Upper lobe of right lung (tissue), 1 donor: ENCODE measurements around the gene RSPH1. TPM values are rescaled to one million over a fixed set of nuclear protein-coding genes. Genes with fewer than 3 reads are reported as not detected.

Experiments used
- ATAC-seq: fragments of 200-7000 bp; cut with Tn5 transposase; one replicate; pipeline ENCODE4 v1.9.1; 2020; ENCODE audit warnings: mild to moderate bottlenecking, moderate library complexity
- DNase-seq: peaks from one replicate; pipeline ENCODE4 v3.0.0-alpha.2; 2020
- H3K27ac ChIP-seq: fragments of 200-600 bp; one replicate; pipeline ENCODE4 v1.8.0; 2022
- H3K27me3 ChIP-seq: fragments of 200-600 bp; one replicate; pipeline ENCODE4 v1.8.0; 2022; ENCODE audit warnings: mild to moderate bottlenecking
- H3K36me3 ChIP-seq: fragments of 200-600 bp; one replicate; pipeline ENCODE4 v1.8.0; 2022
- H3K4me1 ChIP-seq: fragments of 200-600 bp; one replicate; pipeline ENCODE4 v1.8.0; 2022
- H3K4me3 ChIP-seq: fragments of 200-600 bp; one replicate; pipeline ENCODE4 v1.8.0; 2022; ENCODE audit warnings: mild to moderate bottlenecking
- H3K9me3 ChIP-seq: fragments of 200-600 bp; one replicate; pipeline ENCODE4 v1.8.0; 2022
- intact Hi-C: fragments of 100-400 bp; cut with DNase I; formaldehyde crosslinking; loops from one replicate; pipeline ENCODE4 v1.11.0; 2022
- total RNA-seq: library from RNA; stranded (reverse); fragmentation: NEBNext Ultra II Directional; extraction: Animal tissue kit (Norgen Biotek cat#: 25700); gene quantifications from one replicate; pipeline ENCODE4 v1.2.1, GENCODE V29; 2021
- TF ChIP-seq, protein P1 (sequence below): fragments of 200-600 bp; IDR thresholded peaks from one replicate; pipeline ENCODE4 v1.8.0; 2022; ENCODE audit warnings: antibody characterized with exemption
- donor health status: DM: no; HTN: yes; CAD: no; lungs with severe emphysema.

RSPH1 gene
- total RNA-seq, 1 donor from 2014 or later = 0.84 TPM

DNA sequence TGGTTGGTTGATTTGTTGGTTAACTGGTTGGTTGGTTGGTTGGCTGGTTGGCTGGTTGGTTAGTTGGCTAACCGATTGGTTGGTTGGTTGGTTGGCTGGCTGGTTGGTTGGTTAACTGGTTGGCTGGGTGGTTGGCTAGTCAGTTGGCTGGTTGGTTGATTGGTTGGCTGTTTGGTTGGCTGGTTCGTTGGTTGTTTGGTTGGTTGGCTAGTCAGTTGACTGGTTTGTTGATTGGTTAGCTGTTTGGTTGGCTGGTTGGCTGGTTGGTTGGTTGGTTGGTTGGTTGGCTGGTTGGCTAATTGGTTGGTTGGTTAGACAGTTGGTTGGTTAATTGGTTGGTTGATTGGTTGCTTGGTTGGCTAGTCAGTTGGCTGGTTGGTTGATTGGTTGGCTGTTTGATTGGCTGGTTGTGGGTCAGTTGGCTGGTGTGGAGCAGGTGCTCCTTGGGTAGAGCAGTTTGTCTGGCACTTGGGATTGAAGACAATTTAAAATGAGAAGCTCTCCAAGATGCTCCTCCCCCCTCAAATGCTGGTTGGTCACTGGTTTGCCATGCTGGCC is 6.9 kb downstream of the RSPH1 start:
- Histone ChIP-seq H3K4me1 (no peaks in the 10 kb centered on the region), H3K27ac (no peak overlapping the region), H3K9me3 (no peaks in the 10 kb centered on the region), H3K27me3 (no peaks in the 10 kb centered on the region), H3K4me3 (no peak overlapping the region), H3K36me3 (no peaks in the 10 kb centered on the region)
- intact Hi-C loops = no loop called here
- DNase-seq (no peak), ATAC-seq (no peak)
- TF ChIP-seq, protein P1, sequence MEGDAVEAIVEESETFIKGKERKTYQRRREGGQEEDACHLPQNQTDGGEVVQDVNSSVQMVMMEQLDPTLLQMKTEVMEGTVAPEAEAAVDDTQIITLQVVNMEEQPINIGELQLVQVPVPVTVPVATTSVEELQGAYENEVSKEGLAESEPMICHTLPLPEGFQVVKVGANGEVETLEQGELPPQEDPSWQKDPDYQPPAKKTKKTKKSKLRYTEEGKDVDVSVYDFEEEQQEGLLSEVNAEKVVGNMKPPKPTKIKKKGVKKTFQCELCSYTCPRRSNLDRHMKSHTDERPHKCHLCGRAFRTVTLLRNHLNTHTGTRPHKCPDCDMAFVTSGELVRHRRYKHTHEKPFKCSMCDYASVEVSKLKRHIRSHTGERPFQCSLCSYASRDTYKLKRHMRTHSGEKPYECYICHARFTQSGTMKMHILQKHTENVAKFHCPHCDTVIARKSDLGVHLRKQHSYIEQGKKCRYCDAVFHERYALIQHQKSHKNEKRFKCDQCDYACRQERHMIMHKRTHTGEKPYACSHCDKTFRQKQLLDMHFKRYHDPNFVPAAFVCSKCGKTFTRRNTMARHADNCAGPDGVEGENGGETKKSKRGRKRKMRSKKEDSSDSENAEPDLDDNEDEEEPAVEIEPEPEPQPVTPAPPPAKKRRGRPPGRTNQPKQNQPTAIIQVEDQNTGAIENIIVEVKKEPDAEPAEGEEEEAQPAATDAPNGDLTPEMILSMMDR = no peak

DNA sequence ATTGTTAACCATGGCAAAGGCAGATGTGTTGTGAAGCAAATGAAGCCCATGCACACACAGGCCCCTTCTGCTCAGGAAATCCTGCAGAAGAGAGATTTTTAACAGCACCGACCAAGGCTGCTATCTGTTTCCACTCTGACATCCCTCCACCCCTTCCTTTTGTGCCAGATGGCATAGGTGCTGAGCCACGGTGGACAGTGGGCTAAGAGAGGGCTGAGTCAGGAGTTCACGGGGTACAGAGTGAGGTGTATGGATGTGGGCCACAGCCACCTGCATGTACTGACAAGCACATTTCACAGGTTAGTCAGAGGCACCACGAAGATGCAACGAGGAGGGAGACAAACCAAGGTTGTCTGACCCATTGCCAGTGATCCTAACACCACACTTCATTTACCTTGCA is 9.5 kb downstream of the RSPH1 start:
- H3K36me3 ChIP-seq = no peaks in the 10 kb centered on the region
- intact Hi-C loops = no loop called here
- no peaks in the 10 kb centered on the region for H3K27me3 ChIP-seq
- no peaks in the 10 kb centered on the region for H3K4me1 ChIP-seq
- ATAC-seq (no peak), DNase-seq (no peak)
- H3K27ac ChIP-seq = no peak overlapping the region
- no peaks in the 10 kb centered on the region for H3K9me3 ChIP-seq
- TF ChIP-seq, protein P1 = no peak
- H3K4me3 ChIP-seq = no peak overlapping the region

DNA sequence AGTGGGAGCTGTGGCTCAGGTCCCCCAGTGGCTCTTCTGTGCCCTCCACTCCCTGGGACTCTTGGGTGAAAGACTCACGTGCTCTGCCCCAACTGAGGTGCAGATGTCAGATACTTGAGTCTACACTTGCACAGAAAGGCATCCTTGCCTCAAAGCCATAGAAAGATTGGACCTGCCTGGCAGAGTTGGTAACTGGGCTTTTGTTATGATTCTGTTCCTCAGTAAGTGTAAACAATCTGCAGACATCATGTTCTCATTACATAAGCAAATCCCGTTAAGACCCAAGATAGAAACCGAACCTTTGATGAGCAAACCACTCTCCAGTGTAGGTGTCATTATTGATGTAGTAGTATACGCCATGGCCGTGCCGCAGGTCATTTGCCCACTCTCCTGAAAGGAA is 10.0 kb downstream of the RSPH1 start:
- H3K27me3 ChIP-seq = no peaks in the 10 kb centered on the region
- DNase-seq (no peak), ATAC-seq (no peak)

DNA sequence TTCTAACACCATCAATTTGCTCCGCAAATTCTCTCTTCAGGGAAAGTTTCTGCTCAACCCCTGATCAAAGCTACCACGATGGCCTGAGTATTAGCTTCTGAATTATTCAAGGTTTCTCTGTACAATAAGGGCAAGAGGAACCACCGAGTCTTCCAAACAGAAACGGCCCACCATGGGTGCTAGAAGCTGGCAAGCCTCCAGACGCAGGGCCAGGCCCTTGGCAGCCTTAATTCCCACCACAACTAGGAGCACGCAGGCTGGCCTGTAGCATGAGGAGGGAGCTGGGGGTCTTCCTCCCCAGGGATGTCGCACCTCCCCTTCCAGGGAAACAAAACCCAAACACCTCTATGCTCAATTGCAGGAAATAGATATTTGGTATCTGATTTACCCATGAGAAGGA is 11.1 kb downstream of the RSPH1 start:
- no peak overlapping the region for H3K4me3 ChIP-seq
- no peak for ATAC-seq
- no peaks in the 10 kb centered on the region for H3K36me3 ChIP-seq
- H3K9me3 ChIP-seq = no peaks in the 10 kb centered on the region
- intact Hi-C loops = no loop called here
- H3K4me1 ChIP-seq = no peaks in the 10 kb centered on the region
- H3K27ac ChIP-seq = no peak overlapping the region
- no peaks in the 10 kb centered on the region for H3K27me3 ChIP-seq
- DNase-seq = no peak
- TF ChIP-seq, protein P1 = no peak

More for the DNA sequence above, 10.0 kb downstream of the RSPH1 start:
- TF ChIP-seq, protein P1 = no peak
- H3K36me3 ChIP-seq = no peaks in the 10 kb centered on the region
- no peak overlapping the region for H3K27ac ChIP-seq
- no peaks in the 10 kb centered on the region for H3K4me1 ChIP-seq
- H3K4me3 ChIP-seq = no peak overlapping the region
- no peaks in the 10 kb centered on the region for H3K9me3 ChIP-seq
- intact Hi-C loops = no loop called here

DNA sequence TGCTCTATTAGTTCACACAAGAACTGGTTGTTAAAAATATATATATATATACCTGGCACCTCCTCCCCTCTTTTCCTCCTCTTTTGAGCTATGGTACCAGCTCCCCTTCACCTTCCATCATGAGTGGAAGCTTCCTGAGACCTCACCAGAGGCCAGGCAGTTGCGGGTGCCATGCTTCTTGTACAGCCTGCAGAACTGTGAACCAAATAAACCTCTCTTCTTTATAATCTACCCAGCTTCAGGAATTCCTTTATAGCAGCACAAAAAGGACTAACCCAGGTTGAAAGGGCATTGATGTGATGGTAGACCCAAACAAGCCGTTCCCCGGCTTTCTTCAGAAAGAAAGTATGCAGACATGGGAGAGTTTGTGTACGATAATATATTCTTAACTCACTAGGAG is 14.9 kb downstream of the RSPH1 start:
- Histone ChIP-seq H3K27ac (no peak overlapping the region), H3K36me3 (no peaks in the 10 kb centered on the region), H3K9me3 (no peaks in the 10 kb centered on the region), H3K4me1 (no peaks in the 10 kb centered on the region), H3K27me3 (no peaks in the 10 kb centered on the region), H3K4me3 (no peak overlapping the region)
- DNase-seq (no peak), ATAC-seq (no peak)
- intact Hi-C loops = no loop called here
- TF ChIP-seq, protein P1 = no peak

DNA sequence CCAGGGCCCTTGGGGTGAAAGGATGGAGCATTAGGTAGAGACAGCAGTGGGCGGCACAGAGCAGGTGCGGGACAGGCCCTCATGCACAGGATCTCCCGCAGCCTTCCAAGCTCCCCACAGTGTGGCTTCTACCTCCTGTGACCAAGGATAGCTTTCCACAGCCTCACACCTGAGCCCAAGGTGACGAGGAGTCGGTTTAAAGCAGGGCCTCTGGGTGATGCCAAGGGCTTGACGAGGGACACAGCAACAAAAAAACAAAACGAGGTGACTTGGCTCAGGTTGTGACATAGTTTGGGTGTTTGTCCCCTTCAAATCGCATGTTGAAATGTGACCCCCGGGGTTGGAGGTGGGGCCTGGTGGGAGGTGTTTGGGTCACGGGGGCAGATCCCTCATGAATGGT is 15.3 kb downstream of the RSPH1 start:
- no peaks in the 10 kb centered on the region for H3K4me1 ChIP-seq
- no peak overlapping the region for H3K27ac ChIP-seq
- H3K36me3 ChIP-seq = no peaks in the 10 kb centered on the region
- ATAC-seq (no peak), DNase-seq (no peak)
- intact Hi-C loops = no loop called here
- no peak overlapping the region for H3K4me3 ChIP-seq
- TF ChIP-seq, protein P1 = no peak
- no peaks in the 10 kb centered on the region for H3K9me3 ChIP-seq
- H3K27me3 ChIP-seq = no peaks in the 10 kb centered on the region
